HG03354 (cell line): Measurements from ENCODE around the gene ZBTB44.

Experiments used
- ATAC-seq: cut with Tn5 transposase; IDR thresholded peaks from one replicate; pipeline ENCODE4 v1.9.1; 2021; ENCODE audit warnings: mild to moderate bottlenecking; ENCODE audit not compliant: unreplicated experiment, poor library complexity, severe bottlenecking

ZBTB44 gene

GRCh38 chr11:130217133-130218031, 97.3 kb downstream of the ZBTB44 start:
- no peak for ATAC-seq

- no peak for ATAC-seq
Observed at GRCh38 chr11:130216591-130217132, 98.1 kb downstream of the ZBTB44 start.

- no peak for ATAC-seq
Observed at GRCh38 chr11:130216221-130216550, 98.5 kb downstream of the ZBTB44 start.

- ATAC-seq, result no peak
Observed at GRCh38 chr11:130215531-130216220, 99.0 kb downstream of the ZBTB44 start.

- ATAC-seq, result no peak
Observed at GRCh38 chr11:130214861-130215530, 99.7 kb downstream of the ZBTB44 start.

- ATAC-seq, result no peak
Observed at GRCh38 chr11:130213979-130214281, 100.8 kb downstream of the ZBTB44 start.

GRCh38 chr11:130213143-130213978, 101.4 kb downstream of the ZBTB44 start:
- peak; percentile 89 for ATAC-seq

- ATAC-seq, result peak; percentile 10
Observed at GRCh38 chr11:130212431-130212961, 102.2 kb downstream of the ZBTB44 start.

- ATAC-seq, result no peak
Observed at GRCh38 chr11:130211781-130212401, 102.8 kb downstream of the ZBTB44 start.

GRCh38 chr11:130211144-130211543, 103.6 kb downstream of the ZBTB44 start:
- no peak for ATAC-seq

GRCh38 chr11:130209954-130210854, 104.5 kb downstream of the ZBTB44 start:
- ATAC-seq, result no peak

- no peak for ATAC-seq
Observed at GRCh38 chr11:130209128-130209932, 105.4 kb downstream of the ZBTB44 start.

- ATAC-seq, result no peak
Observed at GRCh38 chr11:130208241-130209127, 106.2 kb downstream of the ZBTB44 start.

- ATAC-seq, result no peak
Observed at GRCh38 chr11:130206141-130206540, 108.6 kb downstream of the ZBTB44 start.

GRCh38 chr11:130204703-130205095, 110.0 kb downstream of the ZBTB44 start:
- ATAC-seq, result no peak
